ENCODE data around the gene HIVEP3.

GRCh38 chr1:41682149-41682548 is 236.6 kb downstream of the HIVEP3 start:
- TF ChIP-seq CTCF (IDR thresholded peaks at IDR 0.05; ENCODE audit: low read depth, low read length) (no peak), POLR2A (IDR thresholded peaks at IDR 0.05; ENCODE audit: extremely low read depth, insufficient read length) (no peak)
- TF ChIP-seq, protein P1, sequence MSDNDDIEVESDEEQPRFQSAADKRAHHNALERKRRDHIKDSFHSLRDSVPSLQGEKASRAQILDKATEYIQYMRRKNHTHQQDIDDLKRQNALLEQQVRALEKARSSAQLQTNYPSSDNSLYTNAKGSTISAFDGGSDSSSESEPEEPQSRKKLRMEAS (IDR thresholded peaks at IDR 0.05; ENCODE audit: low read depth, low read length) = no peak
